CD4-positive, alpha-beta T cell treated with Interleukin-17A for 1 hour (primary cell): Measurements from ENCODE around the gene LZTS2.

Experiments
- DNase-seq: peaks from one replicate; pipeline ENCODE4 v3.0.0-alpha.2; 2020

Gene LZTS2

DNA sequence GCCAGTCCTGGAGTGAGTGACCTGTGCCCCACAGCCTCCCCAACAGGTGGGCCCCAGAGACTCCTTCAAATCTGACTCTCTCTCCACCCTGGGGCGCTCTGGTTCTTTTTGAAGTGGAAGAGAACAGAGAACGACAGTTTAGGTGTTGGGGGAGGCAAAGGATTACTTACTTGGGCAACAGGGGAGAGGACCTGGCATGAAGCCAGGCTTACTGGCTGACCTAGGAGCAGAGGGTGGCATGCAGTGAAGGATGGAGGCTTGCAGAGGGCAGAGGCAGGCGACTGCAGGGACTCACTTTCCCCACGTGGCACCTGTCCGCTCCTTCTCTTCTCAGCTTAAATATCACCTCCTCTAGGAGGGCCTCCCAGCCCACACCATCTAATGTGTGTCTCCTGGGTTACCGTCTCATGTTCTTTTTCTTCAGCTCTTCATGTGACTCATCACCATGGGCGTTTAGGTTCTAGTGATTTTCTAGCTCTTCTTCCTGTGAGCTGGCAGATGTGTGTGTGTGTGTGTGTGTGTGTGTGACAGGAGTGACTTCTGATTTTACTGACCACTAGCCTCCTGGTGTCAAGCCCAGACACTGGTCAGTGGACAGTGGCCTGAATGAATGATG, 15.5 kb downstream of the LZTS2 start:
- DNase-seq, result no peak

GRCh38 chr10:101015582-101015973, 16.0 kb downstream of the LZTS2 start:
- DNase-seq, result no peak

GRCh38 chr10:101016814-101017213, 17.2 kb downstream of the LZTS2 start:
- DNase-seq, result no peak

- DNase-seq, result no peak
Observed at GRCh38 chr10:101018118-101018599, 18.6 kb downstream of the LZTS2 start.

GRCh38 chr10:101018600-101019439, 19.2 kb downstream of the LZTS2 start:
- peak; percentile 71 for DNase-seq

- DNase-seq, result no peak
Observed at GRCh38 chr10:101019440-101019703, 19.8 kb downstream of the LZTS2 start.

- no peak for DNase-seq
Observed at GRCh38 chr10:101020427-101021075, 20.9 kb downstream of the LZTS2 start.

- DNase-seq, result no peak
Observed at GRCh38 chr10:101021239-101021638, 21.6 kb downstream of the LZTS2 start.

- DNase-seq, result no peak
Observed at GRCh38 chr10:101021692-101022251, 22.2 kb downstream of the LZTS2 start.

- no peak for DNase-seq
Observed at GRCh38 chr10:101022967-101023705, 23.5 kb downstream of the LZTS2 start.

DNA sequence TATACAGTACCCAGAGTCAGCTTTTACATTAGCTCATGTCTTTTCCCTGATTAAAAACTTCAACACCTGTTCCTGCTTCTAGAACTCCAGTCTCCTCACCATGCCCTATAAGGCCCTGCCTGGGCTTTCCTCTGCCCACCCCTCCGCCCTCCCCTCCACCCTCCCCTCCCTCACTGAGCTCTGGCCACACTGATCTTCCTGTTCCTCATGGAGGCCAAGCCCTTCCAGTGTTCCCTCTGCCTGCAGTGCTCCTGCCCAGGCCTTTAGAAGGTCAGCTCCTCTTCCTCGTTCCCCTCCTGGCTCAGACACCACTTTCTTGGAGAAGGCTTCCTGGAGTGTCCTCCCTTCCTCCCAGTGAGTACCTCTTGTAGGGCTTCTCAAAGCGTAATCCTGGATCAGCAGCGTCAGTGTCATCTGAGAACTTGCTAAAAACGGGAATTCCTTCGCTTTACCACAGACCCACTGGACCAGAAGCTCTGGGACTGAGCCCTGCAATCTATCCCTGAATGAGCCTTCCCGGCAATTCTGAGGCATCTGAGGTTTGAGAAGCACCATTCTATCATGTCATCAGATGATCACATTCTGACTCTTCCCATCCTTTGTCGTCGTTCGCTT, 27.6 kb downstream of the LZTS2 start:
- no peak for DNase-seq

GRCh38 chr10:101028446-101029337, 29.1 kb downstream of the LZTS2 start:
- no peak for DNase-seq

GRCh38 chr10:101029520-101030295, 30.1 kb downstream of the LZTS2 start:
- no peak for DNase-seq

GRCh38 chr10:101030496-101031127, 31.0 kb downstream of the LZTS2 start:
- no peak for DNase-seq

- DNase-seq, result peak; percentile 95
Observed at GRCh38 chr10:101031128-101031795, 31.7 kb downstream of the LZTS2 start, which contains the start of the genes PDZD7 and SFXN3. TSS of gene PDZD7 (minus strand) at chr10:101031129. CDS start at chr10:101030219, 910 bp downstream. TSS of gene SFXN3 (plus strand) at chr10:101031234. CDS start at chr10:101034695, 3,461 bp downstream.

- peak; percentile 86 for DNase-seq
Observed at GRCh38 chr10:101031796-101032636, 32.4 kb downstream of the LZTS2 start.

DNA sequence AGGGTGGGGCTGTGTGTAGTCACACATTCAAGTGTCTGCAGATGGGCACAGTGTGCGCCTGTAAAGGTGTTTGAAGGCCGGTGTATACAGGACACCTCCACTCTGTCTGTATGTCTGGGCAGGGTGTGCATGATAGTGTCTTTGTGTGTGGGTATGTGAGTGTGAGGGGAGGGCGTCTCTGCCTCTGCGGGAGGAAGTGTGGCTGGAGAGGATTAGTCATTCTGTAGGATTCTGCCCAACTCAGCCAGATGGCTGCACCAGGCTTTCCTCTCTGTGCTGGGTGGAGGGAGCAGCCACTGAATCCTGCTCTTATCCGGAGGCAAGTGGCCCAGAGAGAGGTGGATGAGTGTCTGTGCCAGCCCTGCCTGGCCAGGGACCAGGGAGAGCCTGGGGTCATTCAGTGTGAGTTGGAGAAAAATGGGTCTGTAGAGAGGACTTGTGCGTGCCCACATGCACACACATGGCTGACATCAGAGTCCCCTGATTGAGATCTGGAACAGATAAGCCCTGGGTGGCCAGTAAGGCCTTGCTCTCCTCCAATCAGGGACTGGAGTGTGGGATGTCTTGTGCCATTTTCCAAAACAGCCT, 33.1 kb downstream of the LZTS2 start:
- DNase-seq, result peak; percentile 56

DNA sequence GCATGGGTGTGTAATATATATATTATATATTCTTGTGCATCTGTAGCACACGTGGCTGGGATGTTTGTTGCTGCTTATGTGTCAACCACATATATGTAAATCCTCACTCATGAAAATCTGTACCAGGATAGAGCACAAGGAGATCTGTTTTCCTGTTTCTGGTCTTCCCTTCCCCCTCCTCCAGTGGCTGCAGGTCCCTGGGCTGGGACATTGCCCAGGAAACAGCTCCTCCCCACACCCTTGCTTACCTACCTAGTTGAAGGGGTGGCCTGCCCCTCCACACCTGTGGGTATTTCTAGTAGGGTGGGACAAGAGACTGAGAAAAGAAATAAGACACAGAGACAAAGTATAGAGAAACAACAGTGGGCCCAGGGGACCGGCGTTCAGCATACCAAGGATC, 33.7 kb downstream of the LZTS2 start:
- DNase-seq, result no peak
